ENCODE results near the gene FAM200A. TPM values are rescaled to one million over a fixed set of nuclear protein-coding genes. Genes with fewer than 3 reads are reported as not detected.
"Not testable (repeated sequence)": the region's sequence is repeated elsewhere in the genome, so short reads cannot be mapped to it uniquely, and the experiment has no call there.

Gene FAM200A
- total and polyA plus RNA-seq, 2 donors from 2014 or later, result 6.8 to 6.9 TPM

GRCh38 chr7:99573257-99573656, 21.3 kb upstream of the FAM200A start:
- H3K9me3 ChIP-seq (ENCODE audit: control insufficient read depth in 2 of 3, insufficient read depth in 1 of 3, low read length in 3 of 3), result no peaks in the 10 kb centered on the region
- H3K9ac ChIP-seq (ENCODE audit: low read length in 3 of 3), result no peak overlapping the region
- TF ChIP-seq, protein P1, sequence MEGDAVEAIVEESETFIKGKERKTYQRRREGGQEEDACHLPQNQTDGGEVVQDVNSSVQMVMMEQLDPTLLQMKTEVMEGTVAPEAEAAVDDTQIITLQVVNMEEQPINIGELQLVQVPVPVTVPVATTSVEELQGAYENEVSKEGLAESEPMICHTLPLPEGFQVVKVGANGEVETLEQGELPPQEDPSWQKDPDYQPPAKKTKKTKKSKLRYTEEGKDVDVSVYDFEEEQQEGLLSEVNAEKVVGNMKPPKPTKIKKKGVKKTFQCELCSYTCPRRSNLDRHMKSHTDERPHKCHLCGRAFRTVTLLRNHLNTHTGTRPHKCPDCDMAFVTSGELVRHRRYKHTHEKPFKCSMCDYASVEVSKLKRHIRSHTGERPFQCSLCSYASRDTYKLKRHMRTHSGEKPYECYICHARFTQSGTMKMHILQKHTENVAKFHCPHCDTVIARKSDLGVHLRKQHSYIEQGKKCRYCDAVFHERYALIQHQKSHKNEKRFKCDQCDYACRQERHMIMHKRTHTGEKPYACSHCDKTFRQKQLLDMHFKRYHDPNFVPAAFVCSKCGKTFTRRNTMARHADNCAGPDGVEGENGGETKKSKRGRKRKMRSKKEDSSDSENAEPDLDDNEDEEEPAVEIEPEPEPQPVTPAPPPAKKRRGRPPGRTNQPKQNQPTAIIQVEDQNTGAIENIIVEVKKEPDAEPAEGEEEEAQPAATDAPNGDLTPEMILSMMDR (IDR thresholded peaks at IDR 0.05; ENCODE audit: borderline replicate concordance, extremely low read depth, insufficient read depth), result no peak
- H3K36me3 ChIP-seq (ENCODE audit: control insufficient read depth in 2 of 3, insufficient read depth in 3 of 3, low read length in 3 of 3), result peaks cover 15 to 24% (median 22%) of the 10 kb centered on the region in 3 donors
- intact Hi-C loops (cut with DNase I), result no loop called here
- no peaks in the 10 kb centered on the region for H3K27me3 ChIP-seq (ENCODE audit: control insufficient read depth, insufficient read depth, low read length)
- no peaks in the 10 kb centered on the region for H3K4me1 ChIP-seq (ENCODE audit: control insufficient read depth in 2 of 3, insufficient read depth in 2 of 3, low read depth in 1 of 3, low read length in 3 of 3)
- no peak overlapping the region for H3K27ac ChIP-seq (ENCODE audit: low read depth in 2 of 2, low read length in 2 of 2)
- FAIRE-seq (no peak), DNase-seq (no peak)
- no peak overlapping the region for H3K4me3 ChIP-seq (ENCODE audit: low read length in 3 of 3)

- peaks cover 15 to 24% (median 22%) of the 10 kb centered on the region in 3 donors for H3K36me3 ChIP-seq (ENCODE audit: control insufficient read depth in 2 of 3, insufficient read depth in 3 of 3, low read length in 3 of 3)
- intact Hi-C loops (cut with DNase I), result no loop called here
- no peak for DNase-seq
- H3K4me3 ChIP-seq (ENCODE audit: low read length in 3 of 3), result no peak overlapping the region
- no peaks in the 10 kb centered on the region for H3K9me3 ChIP-seq (ENCODE audit: control insufficient read depth in 2 of 3, insufficient read depth in 1 of 3, low read length in 3 of 3)
- H3K27me3 ChIP-seq (ENCODE audit: control insufficient read depth, insufficient read depth, low read length), result no peaks in the 10 kb centered on the region
- no peak overlapping the region for H3K27ac ChIP-seq (ENCODE audit: low read depth in 2 of 2, low read length in 2 of 2)
- no peaks in the 10 kb centered on the region for H3K4me1 ChIP-seq (ENCODE audit: control insufficient read depth in 2 of 3, insufficient read depth in 2 of 3, low read depth in 1 of 3, low read length in 3 of 3)
- FAIRE-seq, result no peak
- H3K9ac ChIP-seq (ENCODE audit: low read length in 3 of 3), result no peak overlapping the region
- TF ChIP-seq, protein P1 (IDR thresholded peaks at IDR 0.05; ENCODE audit: borderline replicate concordance, extremely low read depth, insufficient read depth), result no peak
These were observed 19.9 kb upstream of the FAM200A start for GRCh38 chr7:99571768-99572167.

DNA sequence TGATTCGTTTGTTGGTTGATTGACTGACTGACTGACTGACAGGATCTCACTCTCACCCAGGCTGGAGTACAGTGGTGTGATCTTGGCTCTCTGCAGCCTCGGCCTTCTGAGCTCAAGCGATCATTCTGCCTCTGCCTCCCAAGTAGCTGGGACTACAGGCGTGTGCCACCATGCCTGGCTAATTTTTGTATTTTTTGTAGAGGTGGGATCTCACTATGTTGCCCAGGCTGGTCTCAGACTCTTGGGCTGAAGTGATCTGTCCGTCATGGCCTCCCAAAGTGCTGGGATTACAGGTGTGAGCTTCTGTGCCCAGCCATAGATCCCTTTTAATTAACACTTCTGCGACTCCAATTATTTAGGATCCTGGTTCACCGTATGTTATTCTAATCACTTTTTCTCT, 16.9 kb upstream of the FAM200A start:
- FAIRE-seq; H3K27me3 ChIP-seq (ENCODE audit: control insufficient read depth, insufficient read depth, low read length); H3K9ac ChIP-seq (ENCODE audit: low read length in 3 of 3); intact Hi-C loops (cut with DNase I); H3K4me1 ChIP-seq (ENCODE audit: control insufficient read depth in 2 of 3, insufficient read depth in 2 of 3, low read depth in 1 of 3, low read length in 3 of 3); DNase-seq; H3K9me3 ChIP-seq (ENCODE audit: control insufficient read depth in 2 of 3, insufficient read depth in 1 of 3, low read length in 3 of 3); H3K4me3 ChIP-seq (ENCODE audit: low read length in 3 of 3); H3K27ac ChIP-seq (ENCODE audit: low read depth in 2 of 2, low read length in 2 of 2): not testable (repeated sequence)
- H3K36me3 ChIP-seq (ENCODE audit: control insufficient read depth in 2 of 3, insufficient read depth in 3 of 3, low read length in 3 of 3), result peaks cover 19 to 48% (median 33%) of the 10 kb centered on the region in 3 donors

DNA sequence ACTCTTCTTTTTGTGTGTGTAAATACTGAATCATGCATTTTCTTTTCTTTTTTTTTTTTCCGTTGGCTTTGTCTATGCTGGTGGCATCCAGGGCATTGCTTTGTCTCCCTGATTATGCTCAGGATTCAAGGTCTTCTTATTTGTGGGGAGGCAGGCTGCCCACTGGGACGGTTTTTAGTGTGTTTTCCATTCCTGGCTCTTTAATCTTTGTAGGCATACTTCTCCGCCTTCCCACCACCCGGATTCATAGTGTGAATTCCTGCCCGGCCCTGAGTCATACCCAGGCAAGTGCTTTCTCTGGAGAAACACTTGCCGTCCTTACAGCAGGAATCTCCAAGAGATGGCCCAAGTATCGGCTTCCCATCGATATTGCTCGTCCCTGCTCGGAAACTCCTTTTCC, 11.7 kb upstream of the FAM200A start:
- Histone ChIP-seq H3K9me3 (ENCODE audit: control insufficient read depth in 2 of 3, insufficient read depth in 1 of 3, low read length in 3 of 3) (no peaks in the 10 kb centered on the region), H3K4me1 (ENCODE audit: control insufficient read depth in 2 of 3, insufficient read depth in 2 of 3, low read depth in 1 of 3, low read length in 3 of 3) (peaks cover 0 to 4% (median 3%) of the 10 kb centered on the region in 3 donors), H3K27me3 (ENCODE audit: control insufficient read depth, insufficient read depth, low read length) (no peaks in the 10 kb centered on the region), H3K36me3 (ENCODE audit: control insufficient read depth in 2 of 3, insufficient read depth in 3 of 3, low read length in 3 of 3) (peaks cover 23 to 55% (median 36%) of the 10 kb centered on the region in 3 donors), H3K27ac (ENCODE audit: low read depth in 2 of 2, low read length in 2 of 2) (no peak overlapping the region), H3K9ac (ENCODE audit: low read length in 3 of 3) (no peak overlapping the region), H3K4me3 (ENCODE audit: low read length in 3 of 3) (no peak overlapping the region)
- FAIRE-seq (no peak), DNase-seq (no peak)
- intact Hi-C loops (cut with DNase I), result no loop called here
- TF ChIP-seq, protein P1 (IDR thresholded peaks at IDR 0.05; ENCODE audit: borderline replicate concordance, extremely low read depth, insufficient read depth), result no peak

Measured in kidney (tissue), 14 donors.